ENCODE data around the gene LAT.

The LAT gene

GRCh38 chr16:29007730-29008593 is 23.1 kb downstream of the LAT start:
- peak; percentile 89 for DNase-seq (ENCODE audit: low spot score)

- peak; percentile 53 for DNase-seq (ENCODE audit: low spot score)
Measured at GRCh38 chr16:29009050-29009837, 24.4 kb downstream of the LAT start.

GRCh38 chr16:29009838-29010166 is 24.9 kb downstream of the LAT start:
- DNase-seq (ENCODE audit: low spot score), result no peak

- no peak for DNase-seq (ENCODE audit: low spot score)
Measured at GRCh38 chr16:29011112-29011511, 26.3 kb downstream of the LAT start.

GRCh38 chr16:29011851-29012250 is 27.0 kb downstream of the LAT start:
- no peak for DNase-seq (ENCODE audit: low spot score)

- DNase-seq (ENCODE audit: low spot score), result peak; percentile 72
Measured at GRCh38 chr16:29012913-29013553, 28.2 kb downstream of the LAT start.

GRCh38 chr16:29014561-29015069 is 29.8 kb downstream of the LAT start:
- no peak for DNase-seq (ENCODE audit: low spot score)

- no peak for DNase-seq (ENCODE audit: low spot score)
Measured at GRCh38 chr16:29022196-29022595, 37.3 kb downstream of the LAT start.

- DNase-seq (ENCODE audit: low spot score), result no peak
Measured at GRCh38 chr16:29023279-29024277, 38.7 kb downstream of the LAT start.

GRCh38 chr16:29024278-29024677 is 39.4 kb downstream of the LAT start:
- no peak for DNase-seq (ENCODE audit: low spot score)

GRCh38 chr16:29025218-29025617 is 40.4 kb downstream of the LAT start:
- DNase-seq (ENCODE audit: low spot score), result peak; percentile 37

- DNase-seq (ENCODE audit: low spot score), result no peak
Measured at GRCh38 chr16:29025735-29026134, 40.9 kb downstream of the LAT start.

GRCh38 chr16:29028457-29029167 is 43.8 kb downstream of the LAT start:
- DNase-seq (ENCODE audit: low spot score), result no peak

GRCh38 chr16:29029168-29029994 is 44.5 kb downstream of the LAT start:
- DNase-seq (ENCODE audit: low spot score), result peak; percentile 67

GRCh38 chr16:29030086-29030840 is 45.4 kb downstream of the LAT start:
- no peak for DNase-seq (ENCODE audit: low spot score)

All from CD4-positive, alpha-beta T cell treated with Interleukin-6 at 100 ng/mL for 8 hours (primary cell).